CD4-positive, alpha-beta T cell treated with Interleukin-4 for 1 hour (primary cell): ENCODE measurements around the gene TSN.
A peak's percentile ranks its signal among the peaks of the same experiment; 100 is the strongest.
"Not testable (repeated sequence)": the region's sequence is repeated elsewhere in the genome, so short reads cannot be mapped to it uniquely, and the experiment has no call there.

Experiments
- DNase-seq, 2 donors: peaks; one replicate each; pipeline ENCODE4 v3.0.0-alpha.2; 2020 to 2022

The TSN gene

DNA sequence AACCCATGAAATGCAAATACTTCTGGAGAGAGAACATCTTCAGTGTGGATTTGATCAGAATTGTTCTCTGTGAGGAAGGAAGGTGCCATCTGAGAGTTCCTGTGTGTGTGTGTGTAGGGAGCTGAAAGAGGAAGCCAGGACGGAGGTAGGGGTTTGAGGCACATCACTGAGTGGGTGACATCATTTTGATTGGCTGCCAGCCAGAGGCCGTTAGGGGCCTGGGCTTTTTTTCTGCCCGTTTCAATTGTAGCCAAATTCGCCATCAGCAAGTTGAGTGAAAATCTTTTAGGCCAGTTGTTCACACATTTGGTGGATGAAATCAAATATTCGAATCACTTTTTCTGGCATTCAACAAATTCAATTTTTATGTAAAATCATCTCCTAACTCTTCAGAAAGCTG lies 48.9 kb downstream of the TSN start:
- peak in 1 of 2 donors; percentile 23 for DNase-seq

DNA sequence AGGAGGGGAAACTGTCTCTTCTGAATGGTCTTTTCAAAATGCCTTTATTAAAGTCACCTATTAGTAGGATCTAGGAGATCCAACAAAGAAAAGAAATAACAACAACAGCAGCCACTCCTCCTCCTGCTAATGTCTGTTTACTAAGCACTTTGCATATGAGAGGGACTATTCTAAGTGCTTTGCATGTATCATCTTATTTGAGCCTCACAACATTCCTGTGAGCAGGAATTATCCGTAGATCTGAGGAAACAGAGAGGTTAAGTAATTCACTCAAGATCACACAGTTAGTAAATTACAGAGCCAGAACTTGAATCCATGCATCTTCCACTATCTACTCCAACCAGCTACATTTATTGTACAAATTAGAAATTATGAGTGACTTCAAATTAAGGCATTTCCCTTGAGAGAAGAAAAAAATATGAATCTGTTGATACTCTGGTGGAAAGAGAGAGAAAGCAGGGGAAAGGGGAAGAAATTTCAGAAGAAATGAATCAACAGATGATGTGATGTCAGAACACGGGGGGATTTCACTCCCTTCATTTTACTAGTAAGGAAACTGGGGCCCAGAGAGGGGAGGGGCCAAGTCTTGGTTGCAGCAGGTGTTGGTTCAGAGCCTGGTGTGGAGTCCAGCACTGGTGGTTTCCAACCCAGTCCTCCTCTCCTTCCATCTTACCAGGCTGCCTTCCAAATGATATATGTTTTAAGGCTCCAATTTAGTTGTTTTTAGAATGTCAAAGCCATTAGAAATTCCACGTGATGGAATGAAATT lies 49.7 kb downstream of the TSN start:
- no peak for DNase-seq

DNA sequence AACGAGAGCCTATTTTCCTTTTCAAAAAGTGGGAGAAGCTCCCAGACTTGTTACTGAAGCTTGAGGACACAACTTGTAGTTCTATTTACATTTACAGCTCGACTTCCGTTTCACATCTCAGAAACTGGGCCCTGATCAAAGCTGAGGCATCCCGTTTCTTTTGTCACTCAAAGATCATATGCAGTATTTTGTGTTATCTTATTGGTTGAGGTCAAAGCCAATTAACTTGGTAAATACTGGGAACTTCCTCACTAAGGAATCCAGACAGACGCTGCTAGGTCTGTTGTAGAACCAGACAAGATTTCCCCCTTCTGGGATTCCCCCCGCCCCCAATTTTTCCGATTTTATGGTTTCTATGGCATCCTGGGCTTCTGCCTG lies 50.3 kb downstream of the TSN start:
- no peak for DNase-seq

DNA sequence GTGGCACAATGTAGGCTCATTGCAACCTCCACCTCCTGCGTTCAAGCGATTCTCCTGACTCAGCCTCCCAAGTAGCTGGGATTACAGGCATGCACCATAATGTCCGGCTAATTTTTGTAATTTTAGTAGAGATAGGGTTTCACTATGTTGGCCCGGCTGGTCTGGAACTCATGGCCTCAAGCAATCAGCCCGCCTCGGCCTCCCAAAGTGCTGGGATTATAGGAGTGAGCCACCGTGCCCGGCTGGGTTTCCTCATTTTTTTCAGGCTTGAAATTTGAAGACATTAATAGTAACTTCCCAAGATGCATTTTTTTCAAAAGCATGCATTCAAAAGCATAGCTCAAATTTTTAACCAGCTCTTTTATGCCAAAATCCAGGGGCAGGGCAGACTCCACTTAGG lies 52.3 kb downstream of the TSN start:
- not testable (repeated sequence) for DNase-seq

DNA sequence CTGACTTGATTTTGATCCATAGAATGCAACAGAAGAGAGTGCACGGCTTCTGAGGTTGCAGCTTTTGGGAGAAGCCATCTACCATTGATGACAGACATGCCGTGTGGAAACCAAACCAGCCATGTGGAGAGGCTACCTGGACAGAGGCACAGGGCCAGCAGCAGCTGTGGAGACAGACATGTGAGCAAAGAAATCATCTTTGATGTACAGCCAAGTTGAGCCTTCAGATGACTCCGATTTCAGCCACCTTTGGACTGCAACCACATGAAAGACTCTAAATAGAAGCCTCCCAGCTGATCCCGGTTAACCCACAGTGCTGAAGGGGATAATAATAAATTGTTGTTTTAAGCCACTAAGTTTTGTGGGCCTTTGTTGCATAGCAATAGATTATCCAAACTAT lies 54.2 kb downstream of the TSN start:
- DNase-seq: no peak

DNA sequence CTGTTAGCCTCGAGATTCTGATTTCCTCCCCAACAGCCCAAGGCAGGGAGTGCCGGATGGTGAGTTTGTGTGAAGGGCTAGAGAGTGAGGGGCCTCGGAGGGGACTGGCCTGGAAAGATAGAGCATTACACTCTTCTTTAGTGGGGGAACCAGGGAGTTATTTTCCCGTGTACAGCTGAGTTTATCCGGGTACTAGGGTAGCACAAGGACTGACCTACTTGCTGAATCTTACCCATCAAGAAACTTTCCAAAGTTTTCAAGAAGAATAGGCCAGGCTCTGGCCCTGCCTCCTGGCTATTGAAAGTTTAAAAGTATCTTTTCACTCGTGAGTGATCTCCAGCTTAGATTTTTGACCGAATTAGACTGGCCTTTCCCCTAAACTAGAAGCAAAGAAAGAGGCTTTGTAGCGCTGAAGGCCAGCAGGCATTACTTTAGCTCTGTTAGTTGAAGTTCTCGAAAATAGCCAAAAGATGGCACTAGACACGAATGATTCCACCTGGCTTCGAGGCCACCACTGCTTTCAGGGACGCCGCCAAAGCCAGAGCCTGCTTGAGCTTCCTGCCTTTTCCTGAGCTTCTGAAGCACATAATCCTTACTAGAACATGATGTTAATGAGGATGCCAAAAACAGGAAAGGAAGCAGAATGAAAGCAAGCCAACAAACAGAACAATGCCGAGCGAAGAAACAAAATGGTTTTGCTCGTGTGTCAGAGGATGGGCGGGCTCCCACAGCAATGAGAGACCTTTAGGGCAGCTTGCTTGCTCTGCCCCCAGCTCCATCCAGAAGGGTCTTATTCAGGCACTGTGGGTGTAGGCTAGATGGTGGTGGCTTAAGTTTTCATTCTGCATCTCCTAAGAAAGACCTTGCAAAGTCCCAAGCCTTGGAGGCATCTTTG lies 55.8 kb downstream of the TSN start:
- peak in 1 of 2 donors; percentile 3 for DNase-seq

DNA sequence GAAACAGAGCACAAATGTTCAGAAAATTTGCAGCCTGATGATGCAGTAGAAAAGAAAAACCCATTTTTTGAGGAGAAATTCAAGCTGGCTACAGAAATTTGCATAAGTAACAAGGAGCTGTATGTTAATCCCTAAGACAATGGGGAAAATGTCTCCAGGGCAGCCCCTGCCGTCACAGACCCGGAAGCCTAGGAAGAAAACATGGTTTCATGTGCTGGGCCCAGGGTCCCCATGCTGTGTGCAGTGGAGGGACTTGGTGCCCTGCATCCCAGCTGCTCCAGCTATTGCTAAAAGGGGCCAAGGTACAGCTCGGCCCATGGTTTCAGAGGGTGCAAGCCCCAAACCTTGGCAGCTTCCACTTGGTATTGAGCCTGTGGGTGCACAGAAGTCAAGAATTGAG lies 57.6 kb downstream of the TSN start:
- not testable (repeated sequence) for DNase-seq

DNA sequence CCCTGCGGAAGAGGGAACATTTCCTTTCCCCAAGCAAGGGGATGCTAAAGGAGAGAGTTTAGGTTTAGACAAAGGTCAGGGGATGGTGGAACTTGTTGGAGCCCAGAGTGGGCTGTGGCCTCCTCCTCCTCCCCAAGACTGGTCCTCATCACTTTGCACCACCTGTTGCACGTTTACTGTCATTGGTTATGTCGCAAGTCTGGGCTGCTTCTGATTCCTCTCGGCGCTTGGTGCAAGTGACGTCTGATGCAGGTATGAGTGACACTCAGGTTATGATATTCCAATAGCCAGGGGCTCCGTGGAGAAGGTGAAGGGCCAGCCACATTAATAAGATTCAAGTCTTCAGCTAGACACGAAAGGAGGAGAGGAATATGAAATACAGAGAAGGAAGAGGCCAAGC lies 59.8 kb downstream of the TSN start:
- DNase-seq: no peak

DNA sequence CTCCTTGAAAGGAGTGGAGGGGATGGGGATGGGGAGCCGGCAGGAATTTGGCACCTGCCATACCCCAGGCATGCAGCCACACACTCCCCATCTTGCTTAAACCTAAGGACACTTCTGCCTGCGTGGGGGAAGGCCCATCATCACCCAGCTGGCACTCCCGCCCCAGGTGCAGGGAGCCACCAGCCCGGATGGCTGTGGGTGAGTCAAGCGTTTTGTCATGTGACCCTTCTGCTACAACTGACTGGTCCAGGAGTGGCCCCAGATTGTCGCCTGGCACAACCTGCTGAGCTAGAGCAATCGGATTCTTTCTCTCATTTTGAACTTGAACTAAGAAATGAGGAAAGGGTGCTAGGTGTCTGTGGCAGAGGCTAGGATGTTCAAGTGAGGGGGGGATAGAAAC lies 61.3 kb downstream of the TSN start:
- DNase-seq: no peak

DNA sequence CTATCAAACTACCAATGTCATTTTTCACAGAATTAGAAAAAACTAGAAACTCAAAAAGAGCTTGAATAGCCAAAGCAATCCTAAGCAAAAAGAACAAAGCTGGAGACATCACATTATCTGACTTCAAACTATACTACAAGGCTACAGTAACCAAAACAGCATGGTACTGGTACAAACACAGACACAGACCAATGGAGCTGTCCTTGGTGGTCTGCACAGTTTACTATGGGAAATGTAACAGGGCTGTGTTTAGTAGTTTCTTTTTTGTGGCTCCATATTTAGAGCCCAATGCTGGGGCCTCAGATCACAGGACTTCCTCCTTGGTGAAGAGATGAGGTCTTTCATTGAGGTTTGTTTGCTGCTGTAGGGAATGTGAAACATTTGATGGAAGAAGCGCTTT lies 61.9 kb downstream of the TSN start:
- not testable (repeated sequence) for DNase-seq
